GM18517 (cell line): Measurements from ENCODE around the gene ZNF845.
"Not testable (repeated sequence)": the region's sequence is repeated elsewhere in the genome, so short reads cannot be mapped to it uniquely, and the experiment has no call there.

ENCODE experiments used
- ATAC-seq: cut with Tn5 transposase; IDR thresholded peaks from one replicate; pipeline ENCODE4 v1.9.1; 2021; ENCODE audit warnings: mild to moderate bottlenecking, moderate library complexity; ENCODE audit not compliant: unreplicated experiment

The ZNF845 gene

GRCh38 chr19:53374743-53375142 is 41.2 kb downstream of the ZNF845 start:
- ATAC-seq, result no peak

GRCh38 chr19:53381376-53381775 is 47.8 kb downstream of the ZNF845 start:
- no peak for ATAC-seq

- no peak for ATAC-seq
These were observed 54.6 kb downstream of the ZNF845 start for GRCh38 chr19:53388168-53388567.

- no peak for ATAC-seq
These were observed 55.4 kb downstream of the ZNF845 start for GRCh38 chr19:53388904-53389303.

GRCh38 chr19:53389571-53389970 is 56.0 kb downstream of the ZNF845 start:
- ATAC-seq, result no peak

- no peak for ATAC-seq
These were observed 56.4 kb downstream of the ZNF845 start for GRCh38 chr19:53389978-53390377.

GRCh38 chr19:53394522-53394973 is 61.0 kb downstream of the ZNF845 start:
- ATAC-seq, result no peak

- peak; percentile 76 for ATAC-seq
These were observed 61.7 kb downstream of the ZNF845 start, which contains the start of gene ZNF765 for GRCh38 chr19:53394974-53395839. Gene ZNF765 (plus strand): TSS chr19:53395149. CDS start chr19:53398016, 2,867 bp downstream.

- ATAC-seq, result not testable (repeated sequence)
These were observed 62.4 kb downstream of the ZNF845 start for GRCh38 chr19:53395840-53396524.

GRCh38 chr19:53396525-53396868 is 62.9 kb downstream of the ZNF845 start:
- no peak for ATAC-seq

GRCh38 chr19:53397918-53398317 is 64.4 kb downstream of the ZNF845 start:
- not testable (repeated sequence) for ATAC-seq
